ENCODE measurements around the gene SCAPER.

SCAPER gene

GRCh38 chr15:76663529-76663928 is 241.6 kb downstream of the SCAPER start:
- peak; percentile 10 for DNase-seq

- DNase-seq = no peak
Measured at GRCh38 chr15:76648732-76649444, 256.3 kb downstream of the SCAPER start.

GRCh38 chr15:76647612-76648011 is 257.5 kb downstream of the SCAPER start:
- DNase-seq = no peak

DNA sequence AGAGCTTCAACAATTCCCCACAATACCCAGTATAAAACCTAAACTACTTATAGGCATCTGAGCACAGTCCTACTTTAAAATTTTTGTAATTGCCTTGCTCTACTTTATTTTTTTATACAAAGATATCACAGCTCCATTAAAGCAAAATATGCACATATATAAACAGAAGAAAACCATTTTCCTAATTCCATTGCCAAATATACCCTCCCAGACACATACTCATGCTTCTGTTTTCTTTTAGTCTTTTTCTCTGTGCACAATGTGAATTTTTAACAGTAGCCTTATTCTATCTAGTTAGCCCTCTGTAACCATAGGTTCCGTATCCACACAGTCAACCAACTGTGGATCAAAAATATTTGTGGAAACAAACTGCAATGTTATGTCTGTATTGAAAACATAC is 260.5 kb downstream of the SCAPER start:
- DNase-seq = no peak

GRCh38 chr15:76642671-76643070 is 262.5 kb downstream of the SCAPER start:
- peak; percentile 2 for DNase-seq

DNA sequence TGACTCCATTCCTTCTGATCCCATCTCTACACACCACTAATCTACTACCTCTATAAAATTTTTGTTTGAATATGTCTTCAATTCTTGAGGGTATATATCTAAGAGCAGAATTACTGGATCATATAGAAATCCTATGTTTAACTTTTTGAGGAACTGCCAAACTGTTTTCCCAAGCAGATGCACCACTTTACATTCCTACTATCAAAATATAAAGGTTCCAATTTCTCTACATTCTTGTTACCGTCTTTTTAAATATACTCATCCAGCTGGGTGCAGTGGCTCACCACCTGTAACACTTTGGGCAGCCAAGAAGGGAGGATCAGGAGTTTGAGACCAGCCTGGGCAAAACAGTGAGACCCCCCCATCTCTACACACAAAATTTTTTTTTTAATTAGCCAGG is 268.0 kb downstream of the SCAPER start:
- no peak for DNase-seq

- no peak for DNase-seq
Measured at GRCh38 chr15:76636059-76636458, 269.1 kb downstream of the SCAPER start.

DNA sequence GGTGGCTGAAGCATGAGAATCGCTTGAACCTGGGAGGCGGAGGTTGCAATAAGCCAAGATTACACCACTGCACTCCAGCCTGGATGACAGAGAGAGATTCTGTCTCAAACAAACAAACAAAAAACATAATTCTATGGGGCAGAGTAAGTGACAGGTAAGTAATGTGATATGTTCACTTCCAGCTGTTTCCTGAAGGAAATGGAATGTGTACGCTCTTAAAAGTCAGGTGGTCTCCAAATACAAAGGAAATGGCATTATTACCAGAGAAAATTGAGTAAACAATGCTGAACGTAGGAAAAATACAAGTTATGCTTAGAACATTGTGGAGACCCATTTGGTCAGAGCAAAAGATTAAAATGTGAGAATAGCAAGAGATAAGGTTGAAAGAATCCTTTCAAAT is 278.5 kb downstream of the SCAPER start:
- DNase-seq = no peak

DNA sequence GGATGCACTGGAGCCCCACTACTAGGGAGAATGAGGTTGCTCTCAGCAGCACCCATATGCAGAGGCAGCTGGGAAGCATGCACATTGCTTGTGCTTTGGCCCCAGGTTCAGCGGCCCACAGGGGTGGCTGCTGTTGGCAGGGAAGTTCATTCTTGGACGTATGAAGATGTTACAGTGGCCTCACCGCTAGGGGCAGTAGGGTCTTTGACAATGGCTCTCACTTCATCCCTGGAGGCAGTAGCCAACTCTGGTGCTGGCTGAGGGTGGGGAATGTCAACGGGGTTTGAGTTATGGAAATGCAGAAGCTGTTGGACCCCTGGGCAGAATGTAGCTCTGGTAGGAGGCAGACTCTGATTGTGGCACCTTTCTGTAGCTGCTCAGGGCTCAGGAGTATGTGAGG is 279.9 kb downstream of the SCAPER start:
- no peak for DNase-seq

GRCh38 chr15:76614725-76615124 is 290.4 kb downstream of the SCAPER start:
- DNase-seq = no peak

DNA sequence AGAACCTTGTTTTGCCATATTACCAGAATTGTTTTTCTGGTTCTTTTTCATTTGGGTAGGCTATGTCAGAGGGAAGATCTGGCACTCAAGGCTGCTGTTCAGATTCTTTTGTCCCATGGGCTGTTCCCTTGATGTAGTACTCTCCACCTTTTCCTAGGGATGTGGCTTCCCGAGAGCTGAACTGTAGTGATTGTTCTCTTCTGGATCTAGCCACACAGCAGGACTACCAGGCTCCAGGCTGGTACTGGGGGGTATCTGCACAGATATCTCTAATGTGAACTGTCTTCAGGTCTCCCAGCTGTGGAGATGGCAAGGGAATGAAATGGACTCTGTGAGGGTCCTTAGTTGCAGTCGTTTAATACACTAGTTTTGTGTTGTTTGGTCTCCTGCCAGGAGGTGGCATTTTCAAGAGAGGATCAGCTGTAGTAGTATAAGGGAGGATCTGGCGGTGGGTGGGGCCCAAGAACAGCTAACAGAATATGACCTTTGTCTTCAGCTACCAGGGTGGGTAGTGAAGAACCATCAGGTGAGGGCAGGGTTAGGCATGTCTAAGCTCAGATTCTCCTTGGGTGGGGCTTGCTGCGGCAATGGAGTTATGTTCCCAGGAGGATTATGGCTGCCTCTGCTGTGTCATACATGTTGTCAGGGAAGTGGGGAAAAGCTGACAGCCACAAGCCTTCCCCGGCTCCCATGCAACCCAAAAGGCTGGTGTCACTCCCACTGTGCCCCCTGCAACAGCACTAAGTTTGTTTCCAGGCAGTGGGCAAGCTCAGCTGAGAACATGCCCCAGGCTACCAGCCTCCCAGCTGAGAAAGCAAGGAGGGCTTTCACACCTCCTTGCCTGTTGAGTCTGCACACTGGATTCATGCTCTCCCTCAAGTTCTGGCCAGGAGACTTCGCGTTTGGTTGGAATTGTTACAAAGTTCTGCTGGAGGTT is 316.1 kb downstream of the SCAPER start:
- no peak for DNase-seq

DNA sequence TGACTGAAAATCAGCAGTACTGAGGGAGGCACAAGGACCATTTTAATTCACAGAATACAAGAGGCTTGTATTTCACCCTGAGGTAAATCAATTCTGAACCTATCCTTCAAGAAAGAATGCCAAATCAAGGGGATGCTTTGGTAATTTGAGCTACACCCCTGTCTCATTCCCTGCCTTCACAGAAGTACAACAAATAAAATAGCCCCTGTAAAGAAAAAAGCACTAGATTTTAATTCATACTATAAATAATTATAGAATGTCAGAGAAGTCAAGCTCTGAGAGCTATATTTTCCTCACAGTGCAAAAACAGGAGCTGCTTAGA is 319.6 kb downstream of the SCAPER start:
- no peak for DNase-seq

DNA sequence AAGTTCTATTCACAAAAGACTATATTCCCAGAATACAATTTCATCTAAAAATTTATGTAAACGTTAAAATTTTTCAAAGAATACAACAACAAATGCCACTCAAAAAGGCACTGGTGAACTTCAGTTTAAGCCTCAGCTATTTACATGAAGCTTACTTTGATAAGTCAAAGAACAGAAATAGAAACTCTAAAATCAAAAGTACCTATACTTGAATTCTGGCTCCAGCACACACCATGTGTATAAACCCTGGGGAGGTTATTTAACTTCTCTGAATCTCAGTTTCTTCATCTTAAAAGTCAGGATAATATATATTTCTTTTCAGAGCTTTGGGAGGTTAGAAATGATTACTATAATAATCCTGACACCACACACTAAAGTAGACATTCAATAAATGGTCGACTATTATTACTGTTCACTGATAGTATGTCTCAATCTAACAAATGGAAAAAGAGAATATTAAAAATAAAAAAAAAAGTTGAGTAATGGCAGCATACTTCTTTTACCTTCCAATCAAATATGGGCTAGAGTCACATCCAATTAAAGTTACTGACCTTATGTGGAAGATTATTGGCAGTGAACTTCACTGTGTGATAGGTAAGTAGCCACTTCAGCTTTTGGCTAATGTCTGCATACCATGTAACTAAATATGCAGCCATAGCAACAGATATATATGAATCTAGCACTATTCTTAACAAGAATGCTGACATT is 320.1 kb downstream of the SCAPER start:
- DNase-seq = no peak

DNA sequence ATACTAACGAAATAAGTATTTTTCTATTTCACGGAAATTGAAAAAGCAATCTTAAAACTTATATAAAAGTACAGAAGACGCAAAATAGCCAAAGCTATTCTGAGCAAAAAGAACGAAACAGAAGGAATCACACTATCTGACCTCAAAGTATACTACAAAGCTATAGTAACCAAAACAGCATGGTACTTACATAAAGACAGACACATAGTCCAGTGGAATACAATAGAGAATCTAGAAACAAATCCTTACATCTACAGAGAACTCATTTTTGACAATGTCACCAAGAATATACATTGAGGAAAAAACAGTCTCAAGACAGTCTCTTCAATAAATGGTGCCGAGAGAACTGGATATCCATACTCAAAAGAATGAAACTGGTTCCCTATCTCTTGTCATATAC is 322.6 kb downstream of the SCAPER start:
- no peak for DNase-seq

- DNase-seq = no peak
Measured at GRCh38 chr15:76577879-76578512, 327.1 kb downstream of the SCAPER start.

DNA sequence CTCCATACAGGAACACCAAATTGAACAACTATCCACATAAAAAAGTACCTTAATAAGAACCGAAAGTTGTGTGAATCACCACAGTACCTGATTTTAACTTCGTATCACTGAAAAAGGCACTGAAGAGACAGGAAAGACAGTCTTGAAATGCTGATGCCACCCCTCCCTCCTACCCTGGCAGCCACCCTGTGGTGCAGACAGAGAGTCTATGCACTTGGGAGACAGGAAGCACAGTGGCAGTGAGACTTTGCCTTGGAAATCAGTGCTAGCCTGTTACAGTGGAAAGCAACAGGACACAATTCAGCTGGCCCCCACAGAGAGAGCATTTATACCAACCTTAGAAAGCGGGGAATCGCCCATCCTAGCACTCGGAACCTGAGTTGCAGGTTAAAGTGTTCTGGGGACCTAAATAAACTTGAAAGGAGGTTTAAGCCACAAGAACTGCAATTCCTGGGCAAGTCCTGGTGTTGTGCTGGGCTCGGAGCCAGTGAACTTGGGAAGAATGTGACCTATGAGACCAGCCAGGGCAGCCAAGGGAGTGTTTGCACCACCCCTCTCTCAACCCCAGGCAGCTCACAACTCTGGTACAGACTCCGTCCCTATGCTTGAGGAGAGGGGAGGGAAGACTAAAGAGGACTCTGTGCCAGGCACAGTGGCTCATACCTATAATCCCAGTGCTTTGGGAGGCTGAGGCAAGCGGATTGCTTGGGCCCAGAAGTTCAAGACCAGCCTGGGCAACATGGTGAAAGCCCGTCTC is 328.4 kb downstream of the SCAPER start:
- no peak for DNase-seq

- no peak for DNase-seq
Measured at GRCh38 chr15:76575679-76576078, 329.5 kb downstream of the SCAPER start.

GRCh38 chr15:76575274-76575673 is 329.9 kb downstream of the SCAPER start:
- peak; percentile 83 for DNase-seq

DNA sequence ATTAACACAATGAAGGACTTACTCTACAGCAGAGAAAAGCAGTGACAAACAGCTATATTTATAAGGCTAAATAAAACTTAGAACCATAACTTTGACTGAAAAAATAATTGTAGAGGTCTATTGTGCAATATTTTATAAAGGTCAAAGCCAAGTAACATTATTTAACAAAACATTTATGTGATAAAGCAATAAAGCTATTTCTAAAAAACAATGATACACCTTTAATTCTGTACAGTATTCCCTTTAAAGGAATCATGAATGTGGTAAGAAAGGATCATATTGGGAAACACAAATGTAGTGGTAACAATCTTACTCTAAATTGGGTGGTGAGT is 332.2 kb downstream of the SCAPER start:
- no peak for DNase-seq

DNA sequence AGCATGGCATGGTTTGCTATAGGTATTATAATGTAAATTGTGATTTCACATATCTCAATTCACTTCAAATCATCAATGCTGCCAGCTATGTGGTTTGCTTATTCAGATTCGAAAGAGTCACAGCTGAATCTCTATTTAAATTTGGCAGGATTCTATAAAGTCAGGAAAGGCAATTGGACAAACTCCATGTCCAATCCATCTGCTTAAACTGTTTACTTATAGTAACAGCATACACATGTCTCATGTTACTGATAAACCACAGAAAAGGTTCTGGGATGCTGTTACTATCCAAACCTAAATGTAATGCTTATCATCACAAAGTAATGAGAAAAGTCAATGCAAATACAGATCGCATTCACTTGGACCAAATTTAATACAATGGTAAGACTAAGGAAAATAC is 338.9 kb downstream of the SCAPER start:
- no peak for DNase-seq

DNA sequence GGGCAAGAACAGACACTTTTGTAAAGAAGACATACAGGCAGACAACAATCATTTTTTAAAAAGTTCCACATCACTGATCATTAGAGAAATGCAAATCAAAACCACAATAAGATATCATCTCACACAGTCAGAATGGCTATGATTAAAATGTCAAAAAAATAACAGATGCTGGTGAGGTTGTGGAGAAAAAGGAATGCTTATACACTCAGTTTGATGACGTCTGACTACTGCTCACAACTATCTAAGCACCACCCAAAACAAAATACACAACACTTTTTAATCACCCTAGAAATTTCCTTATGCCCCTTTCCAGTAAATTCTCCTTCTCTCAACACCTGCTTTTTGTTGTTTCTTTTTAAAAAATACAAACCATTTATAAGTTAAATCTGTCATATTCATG is 339.8 kb downstream of the SCAPER start:
- no peak for DNase-seq

- DNase-seq = no peak
Measured at GRCh38 chr15:76555247-76555646, 349.9 kb downstream of the SCAPER start.

- DNase-seq = no peak
Measured at GRCh38 chr15:76553564-76553963, 351.6 kb downstream of the SCAPER start.
